NK-92 (cell line): Measurements from ENCODE around the gene MAGI3.
"Not testable (repeated sequence)": the region's sequence is repeated elsewhere in the genome, so short reads cannot be mapped to it uniquely, and the experiment has no call there.

Source experiments
- DNase-seq: peaks from one replicate; lab custom pipeline; 2025; ENCODE audit not compliant: unreplicated experiment; lab: John Stamatoyannopoulos, UW

Gene MAGI3

GRCh38 chr1:113396585-113396984 is 6.3 kb downstream of the MAGI3 start:
- DNase-seq = no peak

- no peak for DNase-seq
These were observed 8.8 kb downstream of the MAGI3 start for GRCh38 chr1:113399062-113399583.

- DNase-seq = no peak
These were observed 10.8 kb downstream of the MAGI3 start for GRCh38 chr1:113401067-113401466.

GRCh38 chr1:113401728-113402127 is 11.4 kb downstream of the MAGI3 start:
- no peak for DNase-seq

- no peak for DNase-seq
These were observed 12.8 kb downstream of the MAGI3 start for GRCh38 chr1:113403065-113403464.

- DNase-seq = no peak
These were observed 15.3 kb downstream of the MAGI3 start for GRCh38 chr1:113405573-113405972.

GRCh38 chr1:113406149-113406548 is 15.8 kb downstream of the MAGI3 start:
- DNase-seq = not testable (repeated sequence)

GRCh38 chr1:113409363-113409762 is 19.0 kb downstream of the MAGI3 start:
- DNase-seq = no peak

- not testable (repeated sequence) for DNase-seq
These were observed 21.7 kb downstream of the MAGI3 start for GRCh38 chr1:113412020-113412419.

GRCh38 chr1:113415310-113416070 is 25.2 kb downstream of the MAGI3 start:
- no peak for DNase-seq

GRCh38 chr1:113416071-113416470 is 25.8 kb downstream of the MAGI3 start:
- DNase-seq = not testable (repeated sequence)

- no peak for DNase-seq
These were observed 26.2 kb downstream of the MAGI3 start for GRCh38 chr1:113416496-113416895.

- no peak for DNase-seq
These were observed 32.2 kb downstream of the MAGI3 start for GRCh38 chr1:113422315-113423068.

GRCh38 chr1:113423826-113424225 is 33.5 kb downstream of the MAGI3 start:
- no peak for DNase-seq

- DNase-seq = no peak
These were observed 39.3 kb downstream of the MAGI3 start for GRCh38 chr1:113429461-113430153.

- DNase-seq = no peak
These were observed 42.9 kb downstream of the MAGI3 start for GRCh38 chr1:113433184-113433583.

- no peak for DNase-seq
These were observed 44.0 kb downstream of the MAGI3 start for GRCh38 chr1:113434081-113434873.

- DNase-seq = no peak
These were observed 44.5 kb downstream of the MAGI3 start for GRCh38 chr1:113434874-113435175.

- no peak for DNase-seq
These were observed 47.4 kb downstream of the MAGI3 start for GRCh38 chr1:113437554-113438341.
